ENCODE results near the gene ACTR1A. TPM values are rescaled to one million over a fixed set of nuclear protein-coding genes. Genes with fewer than 3 reads are reported as not detected.

The ACTR1A gene
- total and polyA plus RNA-seq, 2 donors (not counting 1 experiment from before 2014, with no cell fraction given), result 38.3 to 58.3 TPM

DNA sequence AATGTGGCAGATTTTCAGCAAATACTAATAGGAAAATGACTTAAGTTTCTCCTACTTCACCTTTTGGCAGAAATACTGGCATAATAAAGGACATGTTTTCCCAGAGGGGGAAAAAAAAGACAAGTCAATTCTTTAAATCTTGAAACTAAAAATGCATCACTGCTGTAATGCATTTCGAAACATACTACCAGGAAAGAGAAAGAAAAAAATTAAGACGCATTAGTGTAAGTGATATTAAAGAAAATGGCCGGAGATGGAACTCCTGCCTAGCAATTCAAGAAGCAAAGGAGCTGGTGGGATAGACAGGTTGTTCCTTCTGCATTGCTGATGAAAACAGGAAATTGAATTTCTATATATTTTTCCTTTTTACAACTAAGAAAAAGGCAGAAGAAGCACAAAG lies 3.2 kb downstream of the ACTR1A start:
- Histone ChIP-seq H4K20me1 (ENCODE audit: control insufficient read depth, insufficient read depth, low read length, poor library complexity, severe bottlenecking) (peaks cover 52% of the 10 kb centered on the region), H3K9me3 (ENCODE audit: control extremely low read depth in 1 of 3, control insufficient read depth in 2 of 3, insufficient read depth in 1 of 3, low read length in 2 of 3) (no peaks in the 10 kb centered on the region), H3K4me2 (replicated peaks; ENCODE audit: low read depth, low read length, poor library complexity, severe bottlenecking) (no peak overlapping the region), H3K36me3 (replicated peaks in 1 of 2; ENCODE audit: control extremely low read depth in 1 of 2, control insufficient read depth in 1 of 2, extremely low read depth in 1 of 2, insufficient read depth in 2 of 2, low read length in 1 of 2) (peaks cover 0 to 6% of the 10 kb centered on the region in 2 experiments), H3K4me1 (ENCODE audit: control insufficient read depth in 2 of 2, insufficient read depth in 2 of 2, low read length in 2 of 2) (peaks cover 14 to 17% of the 10 kb centered on the region in 2 donors), H3K79me2 (ENCODE audit: control insufficient read depth, insufficient read depth, low read length) (peaks cover 78% of the 10 kb centered on the region), H3K27ac (ENCODE audit: low read length in 2 of 2) (no peak overlapping the region), H2AFZ (ENCODE audit: insufficient read depth, low read depth, low read length, poor library complexity, severe bottlenecking) (no peak overlapping the region), H3K9ac (ENCODE audit: low read length) (no peak overlapping the region), H3K4me3 (ENCODE audit: control extremely low read depth in 1 of 5, extremely low read depth in 1 of 5, insufficient read depth in 1 of 5, low read depth in 2 of 5, low read length in 4 of 5) (no peak overlapping the region), H3K27me3 (replicated peaks in 1 of 4; ENCODE audit: control extremely low read depth in 1 of 4, control insufficient read depth in 3 of 4, insufficient read depth in 4 of 4, low read length in 3 of 4) (no peaks in the 10 kb centered on the region)
- Mint-ChIP-seq H3K27ac (no peak overlapping the region), H3K27me3 (no peaks in the 10 kb centered on the region), H3K9me3 (ENCODE audit: insufficient read depth) (no peaks in the 10 kb centered on the region), H3K4me1 (peaks cover 9% of the 10 kb centered on the region), H3K4me3 (no peak overlapping the region)
- POLR2A ChIA-PET, result no interaction called here
- no CpG with 5 or more reads among the region's 3 CpGs for WGBS (ENCODE audit: insufficient coverage)
- DNase-seq (no peak), ATAC-seq (ENCODE audit: low read depth) (no peak)
- TF ChIP-seq, protein P1, sequence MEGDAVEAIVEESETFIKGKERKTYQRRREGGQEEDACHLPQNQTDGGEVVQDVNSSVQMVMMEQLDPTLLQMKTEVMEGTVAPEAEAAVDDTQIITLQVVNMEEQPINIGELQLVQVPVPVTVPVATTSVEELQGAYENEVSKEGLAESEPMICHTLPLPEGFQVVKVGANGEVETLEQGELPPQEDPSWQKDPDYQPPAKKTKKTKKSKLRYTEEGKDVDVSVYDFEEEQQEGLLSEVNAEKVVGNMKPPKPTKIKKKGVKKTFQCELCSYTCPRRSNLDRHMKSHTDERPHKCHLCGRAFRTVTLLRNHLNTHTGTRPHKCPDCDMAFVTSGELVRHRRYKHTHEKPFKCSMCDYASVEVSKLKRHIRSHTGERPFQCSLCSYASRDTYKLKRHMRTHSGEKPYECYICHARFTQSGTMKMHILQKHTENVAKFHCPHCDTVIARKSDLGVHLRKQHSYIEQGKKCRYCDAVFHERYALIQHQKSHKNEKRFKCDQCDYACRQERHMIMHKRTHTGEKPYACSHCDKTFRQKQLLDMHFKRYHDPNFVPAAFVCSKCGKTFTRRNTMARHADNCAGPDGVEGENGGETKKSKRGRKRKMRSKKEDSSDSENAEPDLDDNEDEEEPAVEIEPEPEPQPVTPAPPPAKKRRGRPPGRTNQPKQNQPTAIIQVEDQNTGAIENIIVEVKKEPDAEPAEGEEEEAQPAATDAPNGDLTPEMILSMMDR (IDR thresholded peaks at IDR 0.05), result no peak
- TF ChIP-seq EZH2 (IDR thresholded peaks at IDR 0.05; ENCODE audit: borderline replicate concordance, insufficient read depth, low read depth, low read length, poor library complexity, severe bottlenecking), result no peak
- CTCF ChIA-PET, result interaction anchor here (0.5 to 1.6 kb wide), 3 partner anchors 20 to 270 kb away, joined by 3 to 6 read pairs (median 3); no protein-coding TSS in a partner anchor
- intact Hi-C loops (cut with micrococcal nuclease), result no loop called here

GRCh38 chr10:102497545-102497944 lies 5.0 kb downstream of the ACTR1A start:
- Histone ChIP-seq H3K9me3 (ENCODE audit: control extremely low read depth in 1 of 3, control insufficient read depth in 2 of 3, insufficient read depth in 1 of 3, low read length in 2 of 3) (no peaks in the 10 kb centered on the region), H3K4me1 (ENCODE audit: control insufficient read depth in 2 of 2, insufficient read depth in 2 of 2, low read length in 2 of 2) (peaks cover 7 to 8% of the 10 kb centered on the region in 2 donors), H3K4me2 (replicated peaks; ENCODE audit: low read depth, low read length, poor library complexity, severe bottlenecking) (no peak overlapping the region), H3K36me3 (replicated peaks in 1 of 2; ENCODE audit: control extremely low read depth in 1 of 2, control insufficient read depth in 1 of 2, extremely low read depth in 1 of 2, insufficient read depth in 2 of 2, low read length in 1 of 2) (peaks cover 0 to 6% of the 10 kb centered on the region in 2 experiments), H3K9ac (ENCODE audit: low read length) (no peak overlapping the region), H2AFZ (ENCODE audit: insufficient read depth, low read depth, low read length, poor library complexity, severe bottlenecking) (no peak overlapping the region), H3K27me3 (replicated peaks in 1 of 4; ENCODE audit: control extremely low read depth in 1 of 4, control insufficient read depth in 3 of 4, insufficient read depth in 4 of 4, low read length in 3 of 4) (no peaks in the 10 kb centered on the region), H3K79me2 (ENCODE audit: control insufficient read depth, insufficient read depth, low read length) (peaks cover 91% of the 10 kb centered on the region), H3K4me3 (ENCODE audit: control extremely low read depth in 1 of 5, extremely low read depth in 1 of 5, insufficient read depth in 1 of 5, low read depth in 2 of 5, low read length in 4 of 5) (no peak overlapping the region), H3K27ac (ENCODE audit: low read length in 2 of 2) (no peak overlapping the region), H4K20me1 (ENCODE audit: control insufficient read depth, insufficient read depth, low read length, poor library complexity, severe bottlenecking) (peaks cover 69% of the 10 kb centered on the region)
- CTCF ChIA-PET, result interaction anchor here (1.0 to 1.6 kb wide), 2 partner anchors 11 to 86 kb away, joined by 4 to 9 read pairs; no protein-coding TSS in a partner anchor
- TF ChIP-seq, protein P1 (IDR thresholded peaks at IDR 0.05), result no peak
- TF ChIP-seq EZH2 (IDR thresholded peaks at IDR 0.05; ENCODE audit: borderline replicate concordance, insufficient read depth, low read depth, low read length, poor library complexity, severe bottlenecking), result no peak
- Mint-ChIP-seq H3K27me3 (no peaks in the 10 kb centered on the region), H3K27ac (no peak overlapping the region), H3K9me3 (ENCODE audit: insufficient read depth) (no peaks in the 10 kb centered on the region), H3K4me3 (no peak overlapping the region), H3K4me1 (peaks cover 14% of the 10 kb centered on the region)
- no peak for DNase-seq
- WGBS (ENCODE audit: insufficient coverage), result 100% methylated on average over 1 of the region's 1 CpG
- intact Hi-C loops (cut with micrococcal nuclease), result no loop called here
- ATAC-seq (ENCODE audit: low read depth), result no peak
- POLR2A ChIA-PET, result no interaction called here
